T47D (cell line): ENCODE data around the gene VWA5B2.

ENCODE experiments used
- DNase-seq, 2 experiments: peaks; one replicate each; pipeline versions ENCODE4 v3.0.0 to v3.0.0-alpha.2; 2011 to 2012; ENCODE audit warnings: low read depth in 1 of 2, low spot score in 1 of 2
- JUND ChIP-seq: IDR thresholded peaks from 2 replicates; pipeline ENCODE4 v1.6.1; 2012; ENCODE audit warnings: low read depth
- in situ Hi-C: cut with HindIII; loops from 2 replicates; pipeline ENCODE4 v1.10.0; 2016; ENCODE audit warnings: low sequenced_read_pairs, low pct_unique_long_range_greater_than_20kb

VWA5B2 gene

DNA sequence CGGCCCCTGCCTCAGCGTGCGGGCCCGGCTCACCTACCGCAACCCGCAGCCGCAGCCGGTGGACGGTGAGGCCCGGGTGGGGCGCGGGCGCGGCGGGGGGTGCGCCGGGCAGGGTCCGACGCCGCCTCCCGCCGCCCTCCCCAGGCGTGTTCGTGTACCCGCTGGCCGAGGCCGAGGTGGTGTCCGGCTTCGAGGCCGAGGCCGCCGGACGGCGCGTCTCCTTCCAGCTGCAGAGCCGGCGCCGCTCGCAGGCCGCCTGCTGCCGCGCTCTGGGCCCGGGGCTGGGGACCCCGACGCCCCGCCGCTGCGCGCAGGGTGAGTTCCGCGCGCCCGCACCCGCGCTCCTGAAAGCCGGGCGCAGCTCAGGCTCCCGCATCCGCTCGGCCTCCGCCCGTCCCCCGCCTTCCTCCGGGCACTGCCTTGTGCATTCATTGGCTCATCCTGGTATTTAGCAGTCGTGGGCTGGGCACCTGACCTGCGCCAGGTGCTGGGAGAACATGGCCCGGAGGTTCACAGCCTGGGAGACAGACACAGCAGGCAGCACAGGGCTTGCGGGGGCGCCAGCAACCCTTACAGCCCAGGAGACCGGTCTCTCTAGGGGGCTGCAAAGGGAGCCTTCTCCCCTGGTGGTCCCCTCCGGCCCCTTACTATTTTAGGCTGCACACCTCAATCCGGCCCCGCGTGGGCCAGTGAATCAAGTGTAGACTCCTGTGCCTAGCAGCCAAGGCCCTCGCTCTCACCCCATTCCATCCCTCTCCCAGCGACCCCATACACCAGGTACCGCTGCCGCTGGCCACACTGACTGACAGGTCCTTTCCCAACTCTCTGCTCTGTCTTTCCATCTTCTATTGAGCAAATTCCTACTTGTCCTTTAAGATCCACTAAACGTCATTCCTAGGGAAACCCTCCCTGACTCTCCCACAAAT, 1.5 kb downstream of the VWA5B2 start:
- DNase-seq: peak; percentile 92 to 99
- in situ Hi-C loops: no loop called here
- no peak for TF ChIP-seq JUND

DNA sequence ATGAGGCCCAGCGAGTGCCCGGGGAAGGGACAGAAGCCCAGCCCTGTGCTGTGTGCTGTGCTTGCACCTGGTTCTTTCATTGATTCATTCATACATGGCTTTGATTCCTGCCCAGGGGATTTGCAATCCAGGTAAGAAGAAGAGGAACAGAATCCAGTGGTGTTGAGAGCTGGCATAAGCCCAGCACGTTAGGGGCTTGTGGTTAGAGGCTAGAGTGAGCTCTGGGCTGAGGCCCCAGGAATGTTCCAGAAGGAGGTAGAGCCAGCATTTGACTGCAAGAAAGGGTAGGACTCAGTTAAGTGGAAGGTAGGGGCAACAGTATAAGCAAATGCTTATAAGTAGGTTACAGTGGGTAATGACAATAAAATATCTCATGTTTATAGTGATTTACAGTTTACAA, 2.3 kb downstream of the VWA5B2 start:
- no peak for DNase-seq
- no peak for TF ChIP-seq JUND
- in situ Hi-C loops: no loop called here

DNA sequence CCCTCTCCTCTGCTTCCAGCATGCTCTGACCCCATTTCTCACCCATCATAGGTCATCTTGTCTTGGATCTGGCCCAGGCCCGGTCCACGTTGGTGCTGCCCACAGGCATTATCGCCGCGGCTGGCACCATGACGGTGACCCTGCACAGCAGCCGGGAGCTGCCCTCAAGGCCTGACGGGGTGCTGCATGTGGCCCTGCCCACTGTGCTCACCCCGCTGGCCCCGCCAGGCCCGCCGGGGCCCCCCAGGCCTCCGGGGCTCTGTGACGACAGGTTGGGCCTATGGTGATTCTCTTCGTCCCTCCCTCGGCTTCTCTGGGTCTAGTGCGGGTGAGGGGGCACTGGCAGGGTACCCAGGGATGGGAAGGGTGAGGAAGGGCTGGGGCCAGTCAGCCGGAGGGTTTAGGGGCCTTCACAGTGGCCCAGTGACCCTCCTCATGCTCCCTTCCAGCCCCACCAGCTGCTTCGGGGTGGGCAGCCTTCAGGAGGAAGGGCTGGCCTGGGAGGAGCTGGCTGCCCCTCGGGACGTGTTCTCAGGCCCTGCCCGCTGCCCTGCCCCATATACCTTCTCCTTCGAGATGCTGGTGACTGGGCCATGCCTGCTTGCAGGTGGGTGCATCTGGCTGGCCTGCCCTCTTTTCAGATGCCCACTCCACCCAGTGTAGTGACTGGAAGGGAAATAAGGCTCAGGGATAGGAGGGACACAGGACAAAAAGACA, 3.9 kb downstream of the VWA5B2 start:
- no peak for TF ChIP-seq JUND
- in situ Hi-C loops: no loop called here

DNA sequence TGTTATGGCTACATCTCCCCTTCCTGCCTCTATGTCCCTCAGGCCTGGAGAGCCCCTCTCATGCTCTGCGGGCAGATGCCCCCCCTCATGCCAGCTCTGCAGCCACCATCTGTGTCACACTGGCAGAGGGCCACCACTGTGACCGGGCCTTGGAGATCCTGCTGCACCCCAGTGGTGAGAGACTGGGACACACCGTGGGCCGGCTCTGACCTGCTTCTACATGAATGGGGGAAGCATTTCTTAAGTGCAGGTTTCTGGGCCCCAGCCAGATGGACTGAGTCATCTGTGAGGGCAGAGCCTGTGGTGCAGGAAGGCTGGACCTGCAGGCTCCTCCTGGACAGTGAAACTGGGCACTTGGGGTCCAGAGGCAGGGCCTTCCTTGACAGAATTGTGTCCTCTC, 4.8 kb downstream of the VWA5B2 start:
- DNase-seq: peak; percentile 93 to 96
- in situ Hi-C loops: no loop called here
- no peak for TF ChIP-seq JUND

More for the DNA sequence above, 3.9 kb downstream of the VWA5B2 start:
- DNase-seq: no peak

DNA sequence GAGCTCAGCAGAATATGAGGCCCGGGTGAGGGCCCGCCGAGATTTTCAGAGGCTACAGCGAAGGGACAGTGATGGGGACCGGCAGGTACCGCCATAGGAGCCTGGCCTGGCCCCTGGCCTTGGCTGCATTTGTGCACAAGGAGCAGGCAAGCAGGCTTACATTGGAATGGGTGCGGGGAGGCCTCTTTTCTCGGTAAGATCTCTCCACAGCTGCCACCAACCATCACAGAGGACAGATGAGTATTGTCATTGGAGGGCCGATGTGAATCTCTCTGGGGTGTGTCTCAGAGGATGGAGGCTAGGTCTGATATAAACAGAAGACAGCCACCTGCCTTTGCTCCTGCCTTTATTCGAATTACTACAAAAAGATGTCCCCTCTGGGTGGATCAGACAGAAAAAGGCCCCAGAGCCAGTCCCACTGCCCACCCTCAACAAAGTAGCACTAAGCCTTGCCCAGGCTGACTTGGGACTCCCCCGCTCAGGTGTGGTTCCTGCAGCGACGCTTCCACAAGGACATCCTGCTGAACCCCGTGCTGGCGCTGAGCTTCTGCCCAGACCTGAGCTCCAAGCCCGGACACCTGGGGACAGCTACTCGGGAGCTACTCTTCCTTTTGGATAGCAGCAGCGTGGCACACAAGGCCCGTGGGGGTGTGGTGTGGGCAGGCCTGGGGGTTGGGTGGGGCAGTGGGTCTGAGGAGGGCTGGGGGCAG, 5.4 kb downstream of the VWA5B2 start:
- no peak for TF ChIP-seq JUND
- in situ Hi-C loops: no loop called here
- no peak for DNase-seq

DNA sequence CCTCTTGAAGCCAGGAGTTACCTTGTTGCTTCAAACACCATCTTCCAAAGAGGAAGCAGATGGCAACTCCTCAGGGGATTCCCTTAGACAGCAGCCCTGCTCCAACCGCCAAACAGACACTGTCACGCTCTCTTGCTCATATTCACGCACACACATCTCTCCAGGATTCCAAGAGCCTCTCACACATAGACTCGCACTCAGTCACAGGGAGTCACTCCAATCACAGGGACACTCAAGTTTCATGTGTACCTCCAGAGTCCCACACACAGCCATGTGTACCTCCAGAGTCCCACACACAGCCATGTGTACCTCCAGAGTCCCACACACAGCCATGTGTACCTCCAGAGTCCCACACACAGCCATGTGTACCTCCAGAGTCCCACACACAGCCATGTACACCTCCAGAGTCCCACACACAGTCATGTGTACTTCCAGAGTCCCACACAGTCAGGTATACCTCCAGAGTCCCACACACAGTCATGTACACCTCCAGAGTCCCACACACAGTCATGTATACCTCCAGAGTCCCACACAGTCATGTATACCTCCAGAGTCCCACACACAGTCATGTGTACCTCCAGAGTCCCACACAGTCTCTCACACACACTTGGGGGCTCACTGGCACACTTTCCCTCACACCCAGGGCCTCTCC, 6.1 kb downstream of the VWA5B2 start:
- in situ Hi-C loops: no loop called here
- no peak for DNase-seq
- TF ChIP-seq JUND: no peak

DNA sequence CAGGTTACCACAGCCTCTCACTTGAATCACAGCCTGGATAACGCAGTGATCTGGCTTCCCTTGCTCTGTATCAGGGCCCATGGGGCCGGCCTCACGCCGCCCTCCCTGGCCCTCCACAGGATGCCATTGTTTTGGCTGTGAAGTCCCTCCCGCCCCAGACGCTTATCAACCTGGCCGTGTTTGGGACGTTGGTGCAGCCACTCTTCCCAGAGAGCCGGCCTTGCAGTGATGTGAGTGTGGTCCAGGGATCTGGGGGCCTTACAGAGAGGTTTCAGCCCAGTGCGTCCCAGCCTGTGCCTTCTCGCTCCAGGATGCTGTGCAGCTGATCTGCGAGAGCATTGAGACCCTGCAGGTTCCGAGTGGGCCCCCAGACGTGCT, 6.6 kb downstream of the VWA5B2 start:
- peak in 1 of 2 experiments; percentile 2 for DNase-seq
- in situ Hi-C loops: no loop called here
- TF ChIP-seq JUND: no peak

DNA sequence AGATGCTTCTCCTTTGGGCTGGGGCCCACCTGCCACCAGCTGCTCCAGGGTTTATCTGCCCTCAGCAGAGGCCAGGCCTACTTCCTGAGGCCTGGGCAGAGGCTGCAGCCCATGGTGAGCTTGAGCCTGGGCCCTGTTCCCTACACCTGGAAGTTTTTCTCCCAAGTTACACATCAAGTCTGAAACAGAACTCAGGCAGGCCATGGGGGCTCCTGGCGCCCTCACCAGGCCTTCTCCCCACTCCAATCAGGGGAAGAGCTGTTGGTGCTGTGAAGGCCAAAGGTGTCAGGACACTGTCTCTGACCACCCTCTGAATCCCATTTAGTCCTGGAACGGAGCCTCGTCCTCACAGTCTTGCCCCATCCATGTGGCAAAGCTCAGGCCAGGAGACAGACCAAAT, 7.3 kb downstream of the VWA5B2 start:
- no peak for DNase-seq
- in situ Hi-C loops: no loop called here
- TF ChIP-seq JUND: no peak

DNA sequence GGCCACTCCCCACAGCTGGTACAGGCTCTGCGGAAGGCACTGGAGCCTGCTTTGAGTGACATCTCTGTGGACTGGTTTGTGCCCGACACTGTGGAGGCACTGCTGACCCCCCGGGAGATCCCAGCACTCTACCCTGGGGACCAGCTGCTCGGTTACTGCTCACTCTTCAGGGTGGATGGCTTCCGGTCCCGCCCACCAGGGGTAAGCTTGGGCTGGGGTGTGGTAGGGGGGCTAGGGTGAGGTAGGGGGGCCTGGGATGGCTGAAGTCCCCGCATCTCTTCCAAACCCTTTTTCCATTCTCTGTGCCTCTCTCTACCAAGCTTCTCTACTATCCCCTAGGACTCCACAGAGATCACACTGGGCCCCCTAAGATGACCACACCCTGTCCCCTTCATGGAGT, 7.8 kb downstream of the VWA5B2 start:
- DNase-seq: no peak
- TF ChIP-seq JUND: no peak
- in situ Hi-C loops: no loop called here

DNA sequence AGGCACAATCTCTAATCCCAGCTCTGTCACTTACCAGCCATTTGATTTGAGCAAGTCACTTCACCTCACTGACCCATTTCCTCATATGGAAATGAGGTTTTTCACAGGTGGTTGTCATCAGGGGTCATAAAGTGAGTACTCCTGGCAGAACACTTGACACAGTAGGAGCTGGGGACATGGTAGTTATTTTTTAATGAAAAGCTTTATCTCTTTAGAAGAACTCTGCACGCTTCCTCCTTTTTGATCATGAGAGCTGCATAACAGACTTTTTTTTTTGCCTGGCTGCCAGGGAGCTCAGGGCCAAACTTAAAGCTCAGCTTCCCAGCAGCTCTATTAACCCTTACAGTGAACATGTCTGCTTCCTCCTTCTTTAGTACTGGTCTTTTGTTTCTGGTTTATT, 8.4 kb downstream of the VWA5B2 start:
- no peak for TF ChIP-seq JUND
- no peak for DNase-seq
- in situ Hi-C loops: no loop called here

DNA sequence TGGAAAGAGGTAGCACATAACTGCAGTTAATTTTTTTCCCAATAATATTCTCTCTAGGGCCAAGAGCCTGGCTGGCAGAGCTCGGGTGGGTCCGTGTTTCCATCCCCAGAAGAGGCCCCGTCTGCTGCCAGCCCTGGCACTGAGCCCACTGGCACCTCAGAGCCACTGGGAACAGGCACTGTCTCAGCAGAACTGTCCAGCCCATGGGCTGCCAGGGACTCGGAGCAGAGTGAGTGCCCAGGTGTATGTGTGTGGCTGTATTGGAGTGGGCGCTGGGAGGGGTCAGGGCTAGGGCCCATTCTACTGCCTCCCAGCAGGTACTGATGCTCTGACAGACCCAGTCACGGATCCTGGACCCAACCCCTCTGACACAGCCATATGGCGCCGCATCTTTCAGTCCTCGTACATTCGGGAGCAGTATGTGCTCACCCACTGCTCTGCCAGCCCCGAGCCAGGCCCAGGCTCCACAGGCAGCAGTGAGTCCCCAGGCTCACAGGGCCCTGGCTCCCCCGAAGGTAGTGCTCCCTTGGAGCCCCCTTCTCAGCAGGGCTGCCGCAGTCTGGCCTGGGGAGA, 8.9 kb downstream of the VWA5B2 start:
- DNase-seq: no peak
- in situ Hi-C loops: no loop called here
- no peak for TF ChIP-seq JUND

DNA sequence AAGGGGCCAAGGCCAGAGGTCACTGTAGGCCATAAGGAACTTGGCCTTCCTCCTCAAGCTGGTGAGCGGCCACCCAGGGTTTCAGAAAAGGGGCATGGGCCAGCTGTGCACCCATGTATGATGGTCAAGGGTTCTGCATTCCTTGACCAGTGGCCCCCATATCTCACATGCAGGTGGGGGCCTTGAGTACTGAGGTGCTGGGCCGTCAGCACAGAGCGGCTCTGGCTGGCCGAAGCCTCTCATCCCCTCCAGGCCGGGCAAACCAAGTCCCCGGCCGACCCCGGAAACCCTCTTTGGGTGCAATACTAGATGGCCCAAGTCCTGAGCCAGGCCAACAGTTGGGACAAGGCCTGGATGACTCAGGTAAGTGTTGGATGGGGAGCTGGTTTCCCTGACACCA, 9.8 kb downstream of the VWA5B2 start:
- in situ Hi-C loops: no loop called here
- no peak for TF ChIP-seq JUND
- no peak for DNase-seq
